Psoas muscle (tissue), 8 donors: ENCODE data around the gene CLDN8. TPM values are rescaled to one million over a fixed set of nuclear protein-coding genes. Genes with fewer than 3 reads are reported as not detected.

ENCODE experiments used
- ATAC-seq, 4 donors: fragments of 200-7000 bp; cut with Tn5 transposase; one replicate each; pipeline ENCODE4 v1.9.1; 2020; ENCODE audit warnings: moderate library complexity in 3 of 4, mild to moderate bottlenecking in 2 of 4
- DNase-seq, 2 donors: peaks; one replicate each; pipeline ENCODE4 v3.0.0-alpha.2; 2020
- H3K27ac ChIP-seq: fragments of 200-600 bp; one replicate; pipeline ENCODE4 v1.8.0; 2022
- H3K27me3 ChIP-seq, 3 donors: fragments of 200-600 bp in 1 of 3; one replicate each; pipeline versions ENCODE4 v1.6.1 to v1.8.0; 2013 to 2022; ENCODE audit warnings: low read length in 2 of 3, mild to moderate bottlenecking in 2 of 3, moderate library complexity in 1 of 3; ENCODE audit not compliant: insufficient read depth in 3 of 3
- H3K36me3 ChIP-seq, 2 donors: fragments of 200-600 bp in 1 of 2; one replicate each; pipeline versions ENCODE4 v1.6.1 to v1.8.0; 2013 to 2022; ENCODE audit warnings: low read depth in 1 of 2, mild to moderate bottlenecking in 1 of 2, moderate library complexity in 1 of 2; ENCODE audit not compliant: insufficient read depth in 1 of 2
- H3K4me1 ChIP-seq: fragments of 200-600 bp; one replicate; pipeline ENCODE4 v1.8.0; 2022
- H3K4me3 ChIP-seq: fragments of 200-600 bp; one replicate; pipeline ENCODE4 v1.8.0; 2022; ENCODE audit warnings: mild to moderate bottlenecking
- H3K9me3 ChIP-seq: fragments of 200-600 bp; one replicate; pipeline ENCODE4 v1.8.0; 2022
- WGBS, 3 donors: extraction: QIAGEN DNeasy Blood & Tissue Kit; methylation state at CpG; one replicate each; pipeline versions ENCODE4 v1.1.6 to v1.1.7; 2013; 5-methylcytosine and 5-hydroxymethylcytosine counted together
- intact Hi-C, 2 donors: fragments of 100-400 bp; cut with DNase I; formaldehyde crosslinking; loops; one replicate each; pipeline versions ENCODE4 v1.11.0 to v1.14.2; 2022
- long read RNA-seq, 2 donors: library from polyadenylated mRNA; unstranded; transcript quantifications; one replicate each; pipeline ENCODE4 v2.0.0, GENCODE V29; 2021
- polyA plus RNA-seq, 3 donors: library from polyadenylated mRNA; stranded (reverse); fragments of 200-250 nt; gene quantifications; one replicate each; pipeline ENCODE4 v1.2.3, GENCODE V29; 2013
- total RNA-seq, 4 donors: library from RNA; stranded (reverse); fragmentation: NEBNext Ultra II Directional in 2 of 4; extraction: Animal tissue kit (Norgen Biotek cat#: 25700) in 2 of 4; gene quantifications; one replicate each; pipeline versions ENCODE4 v1.2.1 to v1.2.4, GENCODE V29; 2021 to 2023
- TF ChIP-seq, protein P1 (sequence below): fragments of 200-600 bp; IDR thresholded peaks from one replicate; pipeline ENCODE4 v1.8.0; 2022; ENCODE audit warnings: antibody characterized with exemption
- donor health status: healthy with polysubstance abuse.
- donor health status: DM: no; HTN: no; CAD: no; lungs with moderate emphysema.
- donor health status: Bipolar disorder and iron deficiency.
- donor health status: healthy.
- donor health status: DM: yes; HTN: yes; CAD: no.
- donor health status: DM: no; HTN: no; CAD: no.
- donor health status: DM: no; HTN: no; CAD: no.
- donor health status: DM: yes; HTN: yes; CAD: no.

The CLDN8 gene
- total RNA-seq (not detected), polyA plus RNA-seq (not detected)
- long read RNA-seq, donor 1: 0 reads
- long read RNA-seq, donor 2: 0 reads

GRCh38 chr21:30216041-30216723, at the start of gene CLDN8:
CLDN8 (minus strand) TSS chr21:30216097; CDS start chr21:30215925, 172 bp downstream.
- ATAC-seq (no peak), DNase-seq (no peak)
- Histone ChIP-seq H3K27me3 (no peaks in the 10 kb centered on the region), H3K9me3 (no peaks in the 10 kb centered on the region), H3K36me3 (no peaks in the 10 kb centered on the region), H3K4me3 (no peak within 1 kb of the TSS), H3K27ac (no peak within 1 kb of the TSS), H3K4me1 (no peaks in the 10 kb centered on the region)
- TF ChIP-seq, protein P1, sequence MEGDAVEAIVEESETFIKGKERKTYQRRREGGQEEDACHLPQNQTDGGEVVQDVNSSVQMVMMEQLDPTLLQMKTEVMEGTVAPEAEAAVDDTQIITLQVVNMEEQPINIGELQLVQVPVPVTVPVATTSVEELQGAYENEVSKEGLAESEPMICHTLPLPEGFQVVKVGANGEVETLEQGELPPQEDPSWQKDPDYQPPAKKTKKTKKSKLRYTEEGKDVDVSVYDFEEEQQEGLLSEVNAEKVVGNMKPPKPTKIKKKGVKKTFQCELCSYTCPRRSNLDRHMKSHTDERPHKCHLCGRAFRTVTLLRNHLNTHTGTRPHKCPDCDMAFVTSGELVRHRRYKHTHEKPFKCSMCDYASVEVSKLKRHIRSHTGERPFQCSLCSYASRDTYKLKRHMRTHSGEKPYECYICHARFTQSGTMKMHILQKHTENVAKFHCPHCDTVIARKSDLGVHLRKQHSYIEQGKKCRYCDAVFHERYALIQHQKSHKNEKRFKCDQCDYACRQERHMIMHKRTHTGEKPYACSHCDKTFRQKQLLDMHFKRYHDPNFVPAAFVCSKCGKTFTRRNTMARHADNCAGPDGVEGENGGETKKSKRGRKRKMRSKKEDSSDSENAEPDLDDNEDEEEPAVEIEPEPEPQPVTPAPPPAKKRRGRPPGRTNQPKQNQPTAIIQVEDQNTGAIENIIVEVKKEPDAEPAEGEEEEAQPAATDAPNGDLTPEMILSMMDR: no peak
- WGBS, 3 donors: 61 to 70% (median 62%) methylated on average over 5 of the region's 5 CpGs
- intact Hi-C loops: no loop called here

DNA sequence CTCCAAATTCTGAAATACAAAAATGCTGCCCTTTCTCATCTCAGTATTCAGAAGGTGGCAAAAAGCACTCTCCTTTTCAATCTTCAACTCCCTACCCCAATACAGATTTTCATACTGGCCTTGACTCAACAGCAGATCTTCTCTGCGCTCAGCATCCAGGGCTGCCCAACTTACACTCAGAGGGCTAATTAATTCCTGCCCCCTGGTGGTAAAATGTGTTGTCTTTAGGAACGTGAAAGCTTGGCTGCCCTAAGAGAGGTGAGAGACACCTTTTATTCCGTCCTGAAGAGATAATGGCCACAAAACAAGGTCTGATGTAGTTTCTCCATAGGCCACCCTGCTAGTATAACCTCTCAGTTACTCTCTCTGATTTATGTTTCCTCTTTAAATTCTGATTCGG, 41.9 kb upstream of the CLDN8 start:
- no peak overlapping the region for H3K4me3 ChIP-seq
- intact Hi-C loops: no loop called here
- TF ChIP-seq, protein P1: no peak
- H3K9me3 ChIP-seq: no peaks in the 10 kb centered on the region
- DNase-seq (no peak), ATAC-seq (no peak)
- H3K36me3 ChIP-seq: no peaks in the 10 kb centered on the region
- H3K27ac ChIP-seq: no peak overlapping the region
- H3K27me3 ChIP-seq: no peaks in the 10 kb centered on the region
- 52 to 55% (median 54%) methylated on average over 4 of the region's 4 CpGs for WGBS, 3 donors
- H3K4me1 ChIP-seq: no peaks in the 10 kb centered on the region

DNA sequence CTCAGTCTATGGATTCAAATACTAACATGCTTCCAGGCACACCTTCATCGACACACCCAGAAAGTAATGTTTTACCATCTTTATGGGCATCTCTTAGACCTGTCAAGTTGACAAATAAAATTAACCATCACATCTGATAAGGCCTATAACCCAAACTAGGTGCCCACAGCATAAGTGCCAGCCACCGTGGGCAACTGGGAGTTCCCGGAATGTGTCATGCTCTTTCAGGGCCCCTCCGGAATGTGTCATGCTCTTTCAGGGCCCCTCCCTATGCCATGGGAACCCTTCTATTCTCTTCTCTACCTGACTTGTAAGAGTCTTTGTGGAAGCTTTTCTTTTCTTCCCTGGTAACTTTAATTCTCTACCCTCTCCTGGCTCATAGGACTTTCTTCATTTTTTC, 40.2 kb upstream of the CLDN8 start:
- Histone ChIP-seq H3K9me3 (no peaks in the 10 kb centered on the region), H3K36me3 (no peaks in the 10 kb centered on the region), H3K4me3 (no peak overlapping the region), H3K27ac (no peak overlapping the region), H3K27me3 (no peaks in the 10 kb centered on the region), H3K4me1 (no peaks in the 10 kb centered on the region)
- intact Hi-C loops: no loop called here
- 82 to 89% (median 87%) methylated on average over 4 of the region's 4 CpGs for WGBS, 3 donors
- TF ChIP-seq, protein P1: no peak
- no peak for DNase-seq
- ATAC-seq: no peak

DNA sequence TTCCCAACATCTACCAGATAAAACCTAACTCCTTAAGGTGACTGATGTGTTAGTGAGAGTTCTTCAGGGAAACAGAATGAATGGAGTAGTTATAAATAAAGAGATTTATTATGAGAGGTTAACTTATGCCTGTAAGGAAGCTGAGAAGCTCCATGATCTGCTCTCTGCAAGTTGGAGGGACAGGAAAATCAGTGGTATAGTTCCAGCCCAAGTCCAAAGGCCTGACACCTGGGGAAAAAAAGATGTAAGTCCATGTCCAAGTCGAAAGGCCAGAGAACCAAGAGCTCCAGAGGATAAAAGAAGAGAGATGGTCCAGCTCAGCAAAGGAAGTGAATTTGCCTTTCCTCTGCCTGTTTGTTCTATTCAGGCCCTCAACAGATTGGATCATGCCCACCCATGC, 39.8 kb upstream of the CLDN8 start:
- Histone ChIP-seq H3K27ac (no peak overlapping the region), H3K4me1 (no peaks in the 10 kb centered on the region), H3K9me3 (no peaks in the 10 kb centered on the region), H3K36me3 (no peaks in the 10 kb centered on the region), H3K27me3 (peaks cover 0 to 2% (median 0%) of the 10 kb centered on the region in 3 donors), H3K4me3 (no peak overlapping the region)
- DNase-seq (no peak), ATAC-seq (no peak)
- 28 to 79% (median 33%) methylated on average over 1 of the region's 1 CpG for WGBS, 3 donors
- TF ChIP-seq, protein P1: no peak
- intact Hi-C loops: no loop called here

- Histone ChIP-seq H3K4me1 (no peaks in the 10 kb centered on the region), H3K36me3 (no peaks in the 10 kb centered on the region), H3K4me3 (no peak overlapping the region), H3K27me3 (peaks cover 0 to 2% (median 0%) of the 10 kb centered on the region in 3 donors), H3K9me3 (no peaks in the 10 kb centered on the region), H3K27ac (no peak overlapping the region)
- intact Hi-C loops: no loop called here
- DNase-seq (no peak), ATAC-seq (no peak)
- TF ChIP-seq, protein P1: no peak
- WGBS, 3 donors: 80 to 89% (median 82%) methylated on average over 1 of the region's 1 CpG
Observed at GRCh38 chr21:30251781-30252180, 35.9 kb upstream of the CLDN8 start.
